GM18517 (cell line): Measurements from ENCODE around the gene CFDP1.
"Not testable (repeated sequence)": the region's sequence is repeated elsewhere in the genome, so short reads cannot be mapped to it uniquely, and the experiment has no call there.

ENCODE experiments used
- ATAC-seq: cut with Tn5 transposase; IDR thresholded peaks from one replicate; pipeline ENCODE4 v1.9.1; 2021; ENCODE audit warnings: mild to moderate bottlenecking, moderate library complexity; ENCODE audit not compliant: unreplicated experiment

The CFDP1 gene

GRCh38 chr16:75304521-75305363 is 128.6 kb downstream of the CFDP1 start:
- ATAC-seq, result no peak

GRCh38 chr16:75301804-75302203 is 131.5 kb downstream of the CFDP1 start:
- ATAC-seq, result no peak

GRCh38 chr16:75298267-75298666 is 135.0 kb downstream of the CFDP1 start:
- ATAC-seq, result no peak

GRCh38 chr16:75296606-75297005 is 136.7 kb downstream of the CFDP1 start:
- ATAC-seq, result no peak

GRCh38 chr16:75294773-75295459 is 138.4 kb downstream of the CFDP1 start:
- no peak for ATAC-seq

GRCh38 chr16:75293772-75294171 is 139.5 kb downstream of the CFDP1 start:
- no peak for ATAC-seq

- ATAC-seq, result no peak
Measured at GRCh38 chr16:75293173-75293572, 140.1 kb downstream of the CFDP1 start.

- ATAC-seq, result no peak
Measured at GRCh38 chr16:75292691-75293090, 140.6 kb downstream of the CFDP1 start.

GRCh38 chr16:75289189-75289588 is 144.1 kb downstream of the CFDP1 start:
- no peak for ATAC-seq

GRCh38 chr16:75288596-75289120 is 144.6 kb downstream of the CFDP1 start:
- no peak for ATAC-seq

GRCh38 chr16:75288181-75288580 is 145.1 kb downstream of the CFDP1 start:
- ATAC-seq, result no peak

GRCh38 chr16:75287708-75288107 is 145.6 kb downstream of the CFDP1 start:
- ATAC-seq, result no peak

- no peak for ATAC-seq
Measured at GRCh38 chr16:75286389-75286788, 146.9 kb downstream of the CFDP1 start.

GRCh38 chr16:75282466-75283281 is 150.6 kb downstream of the CFDP1 start:
- ATAC-seq, result no peak

- no peak for ATAC-seq
Measured at GRCh38 chr16:75281826-75282225, 151.5 kb downstream of the CFDP1 start.

GRCh38 chr16:75281009-75281408 is 152.3 kb downstream of the CFDP1 start:
- ATAC-seq, result not testable (repeated sequence)

GRCh38 chr16:75280331-75280804 is 152.9 kb downstream of the CFDP1 start:
- no peak for ATAC-seq

GRCh38 chr16:75279305-75279704 is 154.0 kb downstream of the CFDP1 start:
- ATAC-seq, result no peak

GRCh38 chr16:75273054-75273925 is 160.0 kb downstream of the CFDP1 start:
- no peak for ATAC-seq

- ATAC-seq, result not testable (repeated sequence)
Measured at GRCh38 chr16:75272629-75273028, 160.7 kb downstream of the CFDP1 start.
